Breast epithelium (tissue), 4 donors: ENCODE measurements around the gene ZNF385A. TPM values are rescaled to one million over a fixed set of nuclear protein-coding genes. Genes with fewer than 3 reads are reported as not detected.

Experiments used
- DNase-seq, 2 donors: peaks; one replicate each; pipeline ENCODE4 v3.0.0-alpha.2; 2019; ENCODE audit warnings: low spot score in 2 of 2
- H3K27ac ChIP-seq, 2 donors: fragments of 200-600 bp; sonication (generic) in 1 of 2; one replicate each; pipeline ENCODE4 v1.5.1; 2016 to 2019; ENCODE audit warnings: mild to moderate bottlenecking in 1 of 2
- H3K27me3 ChIP-seq, 2 donors: fragments of 200-600 bp; sonication (generic) in 1 of 2; one replicate each; pipeline versions ENCODE4 v1.5.1 to v1.6.0; 2017 to 2019; ENCODE audit warnings: control low read depth in 1 of 2, mild to moderate bottlenecking in 1 of 2
- H3K36me3 ChIP-seq: fragments of 200-600 bp; one replicate; pipeline ENCODE4 v1.5.1; 2019
- H3K4me1 ChIP-seq, 2 donors: fragments of 200-600 bp; sonication (generic); one replicate each; pipeline ENCODE4 v1.5.1; 2016 to 2019; ENCODE audit warnings: control low read depth in 1 of 2
- H3K4me3 ChIP-seq, 3 donors: fragments of 200-600 bp; sonication (generic); 1 replicate in 2 of 3; 2 replicates in 1 of 3; pipeline ENCODE4 v1.5.1; 2016 to 2019; ENCODE audit warnings: mild to moderate bottlenecking in 3 of 3, moderate library complexity in 2 of 3
- H3K9me3 ChIP-seq, 2 donors: fragments of 200-600 bp; sonication (generic) in 1 of 2; one replicate each; pipeline ENCODE4 v1.5.1; 2016 to 2019; ENCODE audit warnings: control low read depth in 1 of 2
- POLR2A ChIP-seq: fragments of 450-650 bp; IDR thresholded peaks from one replicate; pipeline ENCODE4 v1.6.1; 2016; ENCODE audit warnings: antibody characterized with exemption, mild to moderate bottlenecking, moderate library complexity
- POLR2AphosphoS5 ChIP-seq, 3 donors: sonication (generic); formaldehyde crosslinking; IDR thresholded peaks; one replicate each; pipeline ENCODE4 v1.6.1; 2017; ENCODE audit warnings: antibody characterized with exemption in 3 of 3
- intact Hi-C: fragments of 100-400 bp; cut with DNase I; formaldehyde crosslinking; loops from one replicate; pipeline ENCODE4 v1.15.1; 2023; ENCODE audit warnings: low total_unique reads
- total RNA-seq, 3 donors: library from RNA; depleted of rRNA; stranded (reverse); fragments of >200 nt; gene quantifications; one replicate each; pipeline ENCODE4 v1.1.0, GENCODE V29; 2016
- TF ChIP-seq, protein P1 (sequence below), 3 donors: fragments of 450-650 bp; IDR thresholded peaks; one replicate each; pipeline ENCODE4 v1.5.1; 2016 to 2017; ENCODE audit warnings: antibody characterized with exemption in 3 of 3, mild to moderate bottlenecking in 3 of 3, moderate library complexity in 3 of 3

Gene ZNF385A
- total RNA-seq, 3 donors from 2014 or later: 8.9 to 18.4 (median 10.5) TPM

DNA sequence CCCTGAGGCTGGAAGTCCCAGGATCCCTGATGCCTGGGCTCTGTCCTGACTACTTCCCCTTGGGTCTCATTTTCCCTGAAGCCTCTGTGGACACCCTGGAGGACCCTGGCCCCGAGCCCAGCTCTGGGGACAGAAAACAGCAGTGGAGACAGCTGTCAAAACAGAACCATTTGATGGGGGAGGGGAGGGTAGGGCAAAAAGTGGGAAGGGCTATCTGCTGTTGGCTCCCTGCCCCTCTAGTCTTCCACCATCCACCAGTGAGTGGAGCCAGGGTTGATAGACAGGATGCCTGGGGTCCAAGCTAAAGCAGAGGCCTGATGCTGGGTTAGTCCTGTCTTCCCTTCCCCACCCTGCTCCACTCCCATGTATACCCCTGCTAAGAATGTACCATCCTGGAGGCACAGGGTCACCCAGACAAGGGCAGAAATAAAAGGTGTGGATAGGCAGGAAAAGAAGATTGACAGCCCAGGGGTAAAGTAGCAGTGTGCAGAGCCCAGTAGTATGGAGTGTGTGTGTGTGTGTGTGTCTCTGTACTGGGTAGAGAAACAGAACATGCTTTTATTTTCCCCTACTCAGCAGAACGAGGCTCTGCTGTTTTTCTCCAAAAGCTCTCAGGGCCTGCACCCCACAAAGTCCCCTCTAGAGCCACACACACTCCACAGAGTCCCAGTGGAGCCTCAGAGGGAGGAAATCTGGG lies 9.8 kb downstream of the ZNF385A start:
- no peak for DNase-seq
- H3K9me3 ChIP-seq: no peaks in the 10 kb centered on the region
- H3K4me3 ChIP-seq: no peak overlapping the region
- no peaks in the 10 kb centered on the region for H3K27me3 ChIP-seq
- H3K27ac ChIP-seq: peak overlapping the region; percentile 36 to 81
- TF ChIP-seq, protein P1, sequence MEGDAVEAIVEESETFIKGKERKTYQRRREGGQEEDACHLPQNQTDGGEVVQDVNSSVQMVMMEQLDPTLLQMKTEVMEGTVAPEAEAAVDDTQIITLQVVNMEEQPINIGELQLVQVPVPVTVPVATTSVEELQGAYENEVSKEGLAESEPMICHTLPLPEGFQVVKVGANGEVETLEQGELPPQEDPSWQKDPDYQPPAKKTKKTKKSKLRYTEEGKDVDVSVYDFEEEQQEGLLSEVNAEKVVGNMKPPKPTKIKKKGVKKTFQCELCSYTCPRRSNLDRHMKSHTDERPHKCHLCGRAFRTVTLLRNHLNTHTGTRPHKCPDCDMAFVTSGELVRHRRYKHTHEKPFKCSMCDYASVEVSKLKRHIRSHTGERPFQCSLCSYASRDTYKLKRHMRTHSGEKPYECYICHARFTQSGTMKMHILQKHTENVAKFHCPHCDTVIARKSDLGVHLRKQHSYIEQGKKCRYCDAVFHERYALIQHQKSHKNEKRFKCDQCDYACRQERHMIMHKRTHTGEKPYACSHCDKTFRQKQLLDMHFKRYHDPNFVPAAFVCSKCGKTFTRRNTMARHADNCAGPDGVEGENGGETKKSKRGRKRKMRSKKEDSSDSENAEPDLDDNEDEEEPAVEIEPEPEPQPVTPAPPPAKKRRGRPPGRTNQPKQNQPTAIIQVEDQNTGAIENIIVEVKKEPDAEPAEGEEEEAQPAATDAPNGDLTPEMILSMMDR (IDR thresholded peaks at IDR 0.05): no peak
- TF ChIP-seq POLR2A (no peak), POLR2AphosphoS5 (IDR thresholded peaks at IDR 0.05) (no peak)
- H3K36me3 ChIP-seq: no peaks in the 10 kb centered on the region
- H3K4me1 ChIP-seq: peaks cover 0 to 8% of the 10 kb centered on the region in 2 donors
- intact Hi-C loops: no loop called here

GRCh38 chr12:54373649-54374561 lies 10.6 kb downstream of the ZNF385A start:
- intact Hi-C loops: no loop called here

GRCh38 chr12:54372113-54372806 lies 12.3 kb downstream of the ZNF385A start:
- Histone ChIP-seq H3K36me3 (no peaks in the 10 kb centered on the region), H3K9me3 (no peaks in the 10 kb centered on the region), H3K27ac (peak overlapping the region; percentile 71 to 77), H3K4me1 (peaks cover 0 to 8% of the 10 kb centered on the region in 2 donors), H3K27me3 (no peaks in the 10 kb centered on the region), H3K4me3 (no peak overlapping the region)
- TF ChIP-seq POLR2A (no peak), POLR2AphosphoS5 (IDR thresholded peaks at IDR 0.05) (no peak)
- TF ChIP-seq, protein P1 (IDR thresholded peaks at IDR 0.05): no peak
- no peak for DNase-seq
- intact Hi-C loops: no loop called here

More at GRCh38 chr12:54373649-54374561, 10.6 kb downstream of the ZNF385A start:
- Histone ChIP-seq H3K27ac (peak overlapping the region; percentile 36 to 81), H3K36me3 (no peaks in the 10 kb centered on the region), H3K4me1 (peaks cover 0 to 8% of the 10 kb centered on the region in 2 donors), H3K27me3 (no peaks in the 10 kb centered on the region), H3K4me3 (no peak overlapping the region), H3K9me3 (no peaks in the 10 kb centered on the region)
- TF ChIP-seq, protein P1 (IDR thresholded peaks at IDR 0.05): no peak
- TF ChIP-seq POLR2A: no peak
- no peak for TF ChIP-seq POLR2AphosphoS5 (IDR thresholded peaks at IDR 0.05)
- no peak for DNase-seq

DNA sequence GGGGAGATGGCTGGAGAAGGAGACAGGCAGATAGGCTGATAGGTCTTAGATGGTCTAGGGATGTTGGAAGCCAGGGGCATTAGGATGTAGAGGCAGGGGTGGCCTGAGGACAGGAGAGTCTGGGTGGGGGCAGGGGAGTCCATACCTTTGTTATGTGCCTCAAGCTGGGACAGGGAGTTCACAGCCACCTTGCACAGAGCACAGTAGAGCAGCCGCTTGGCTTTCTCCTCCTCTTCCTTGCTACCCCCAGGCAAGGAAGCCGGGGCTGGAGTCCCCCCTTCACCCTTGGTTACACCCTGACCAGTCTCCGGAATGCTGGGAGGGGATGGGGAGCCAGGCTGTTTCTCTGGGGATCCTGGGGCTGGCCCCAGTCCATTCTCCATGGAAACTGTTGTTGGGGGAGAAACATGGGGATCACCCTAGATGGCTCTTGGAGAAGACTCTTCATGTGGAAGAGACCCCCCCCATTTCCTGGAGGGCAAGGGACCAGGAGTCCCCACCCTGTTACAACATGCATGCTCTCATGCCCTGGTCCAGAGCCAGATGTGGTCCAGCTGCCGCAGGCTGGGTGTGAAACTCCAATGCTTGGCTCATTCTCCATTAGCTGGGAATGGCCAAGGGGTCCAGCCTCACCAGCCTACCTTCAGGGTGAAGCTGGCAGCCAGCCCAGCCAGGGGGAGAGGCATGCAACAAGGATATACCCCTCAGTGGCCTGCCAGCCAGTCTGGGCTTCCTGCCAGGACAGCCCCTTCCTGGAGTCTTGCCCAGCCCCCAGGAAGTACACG lies 13.0 kb downstream of the ZNF385A start:
- H3K27me3 ChIP-seq: no peaks in the 10 kb centered on the region
- H3K27ac ChIP-seq: peak overlapping the region; percentile 71 to 77
- H3K36me3 ChIP-seq: no peaks in the 10 kb centered on the region
- H3K4me3 ChIP-seq: no peak overlapping the region
- no peak for DNase-seq
- TF ChIP-seq POLR2AphosphoS5 (IDR thresholded peaks at IDR 0.05) (no peak), POLR2A (no peak)
- TF ChIP-seq, protein P1 (IDR thresholded peaks at IDR 0.05): no peak
- intact Hi-C loops: no loop called here
- peaks cover 0 to 8% of the 10 kb centered on the region in 2 donors for H3K4me1 ChIP-seq
- no peaks in the 10 kb centered on the region for H3K9me3 ChIP-seq
